IMR-90 (cell line): ENCODE measurements around the gene PCSK6.

ENCODE experiments used
- CTCF ChIP-seq: conservative IDR thresholded peaks from 2 replicates; pipeline ENCODE4 v1.5.1; 2012; ENCODE audit warnings: mild to moderate bottlenecking, low read depth, low read length, improper control_type of control experiment
- MAFK ChIP-seq: IDR thresholded peaks from 2 replicates; pipeline ENCODE4 v1.6.1; 2012; ENCODE audit warnings: low read depth, low read length, improper control_type of control experiment
- RAD21 ChIP-seq: IDR thresholded peaks from 2 replicates; pipeline ENCODE4 v1.6.1; 2012; ENCODE audit warnings: low read length, improper control_type of control experiment

GRCh38 chr15:101481917-101482525 is 7.5 kb downstream of the PCSK6 start:
- TF ChIP-seq CTCF (no peak), RAD21 (no peak), MAFK (no peak)
